ENCODE measurements around the gene GMDS.
"Not testable (repeated sequence)": the region's sequence is repeated elsewhere in the genome, so short reads cannot be mapped to it uniquely, and the experiment has no call there.

GMDS gene

DNA sequence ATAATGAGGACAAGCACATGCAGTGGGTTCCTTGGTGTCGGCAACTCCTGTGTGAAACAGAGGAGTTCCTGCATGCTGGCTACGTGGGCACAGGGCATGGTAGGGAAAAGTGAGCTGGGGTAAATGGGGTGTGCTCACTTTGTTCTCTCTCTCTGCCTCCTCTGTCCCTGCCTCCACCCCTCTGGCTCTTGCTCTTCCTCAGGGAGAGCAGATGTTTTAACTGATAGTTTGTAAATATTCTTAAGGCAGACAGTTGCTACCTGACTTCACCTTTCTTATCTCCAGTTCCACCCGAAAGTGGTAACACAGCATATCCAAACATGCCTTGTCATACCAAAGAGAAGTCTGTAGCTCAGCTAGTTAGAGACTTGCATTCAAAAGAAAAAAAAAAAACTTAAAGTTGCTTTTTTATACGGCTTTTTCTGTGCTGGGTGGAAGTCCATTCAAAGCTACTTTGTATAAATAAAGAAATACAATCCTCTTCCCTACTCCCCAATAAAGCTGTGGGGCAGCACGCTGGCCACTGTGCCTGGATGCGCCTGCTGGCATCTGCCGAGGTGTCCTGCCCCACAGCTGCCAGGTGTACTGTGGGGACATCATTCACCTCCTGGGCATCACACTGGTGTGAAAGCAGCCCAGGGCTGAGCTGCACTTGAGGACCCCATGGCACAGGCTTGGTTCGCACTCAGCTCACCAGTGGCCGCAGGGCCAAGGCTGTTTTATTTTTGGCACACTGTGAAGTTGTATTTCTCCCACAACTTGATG is 542.1 kb downstream of the GMDS start:
- DNase-seq = no peak

GRCh38 chr6:1702580-1703051 is 542.8 kb downstream of the GMDS start:
- DNase-seq = no peak

DNA sequence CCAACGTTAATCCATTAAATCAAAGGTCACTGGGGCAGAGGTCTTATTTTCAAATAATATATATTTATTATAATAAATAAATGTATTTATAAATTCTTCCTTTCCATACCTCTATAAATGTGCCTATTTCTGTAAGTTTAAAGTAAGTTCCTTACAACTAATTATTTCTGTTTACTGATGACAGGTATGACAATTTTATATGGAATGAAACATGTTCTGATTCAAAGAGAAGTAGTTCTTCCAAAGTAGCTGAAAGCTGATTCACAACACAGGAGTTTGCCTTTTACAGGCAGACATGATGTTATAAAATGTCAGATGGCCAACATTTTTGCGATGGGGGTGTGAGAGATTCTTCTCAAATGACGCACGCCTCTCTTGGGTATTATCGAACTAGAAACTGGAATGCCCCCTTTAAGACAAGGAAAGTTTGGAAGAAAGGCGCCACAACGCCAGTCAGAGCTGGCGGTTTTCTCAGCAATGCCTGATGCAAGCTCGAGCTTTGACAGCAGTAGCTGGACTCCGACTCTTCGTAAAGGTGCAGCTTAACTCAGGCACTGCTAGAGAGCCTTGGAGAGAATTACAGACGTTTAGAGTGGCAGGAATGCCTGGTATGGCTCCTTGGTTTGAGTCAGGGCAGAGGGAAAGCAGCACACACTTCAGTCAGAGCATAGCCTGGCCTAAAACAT is 543.6 kb downstream of the GMDS start:
- DNase-seq = no peak

GRCh38 chr6:1700278-1700967 is 545.0 kb downstream of the GMDS start:
- no peak for DNase-seq

- DNase-seq = no peak
These were observed 546.9 kb downstream of the GMDS start for GRCh38 chr6:1698527-1698926.

GRCh38 chr6:1697688-1698351 is 547.6 kb downstream of the GMDS start:
- DNase-seq = no peak

GRCh38 chr6:1696463-1696850 is 548.9 kb downstream of the GMDS start:
- DNase-seq = no peak

DNA sequence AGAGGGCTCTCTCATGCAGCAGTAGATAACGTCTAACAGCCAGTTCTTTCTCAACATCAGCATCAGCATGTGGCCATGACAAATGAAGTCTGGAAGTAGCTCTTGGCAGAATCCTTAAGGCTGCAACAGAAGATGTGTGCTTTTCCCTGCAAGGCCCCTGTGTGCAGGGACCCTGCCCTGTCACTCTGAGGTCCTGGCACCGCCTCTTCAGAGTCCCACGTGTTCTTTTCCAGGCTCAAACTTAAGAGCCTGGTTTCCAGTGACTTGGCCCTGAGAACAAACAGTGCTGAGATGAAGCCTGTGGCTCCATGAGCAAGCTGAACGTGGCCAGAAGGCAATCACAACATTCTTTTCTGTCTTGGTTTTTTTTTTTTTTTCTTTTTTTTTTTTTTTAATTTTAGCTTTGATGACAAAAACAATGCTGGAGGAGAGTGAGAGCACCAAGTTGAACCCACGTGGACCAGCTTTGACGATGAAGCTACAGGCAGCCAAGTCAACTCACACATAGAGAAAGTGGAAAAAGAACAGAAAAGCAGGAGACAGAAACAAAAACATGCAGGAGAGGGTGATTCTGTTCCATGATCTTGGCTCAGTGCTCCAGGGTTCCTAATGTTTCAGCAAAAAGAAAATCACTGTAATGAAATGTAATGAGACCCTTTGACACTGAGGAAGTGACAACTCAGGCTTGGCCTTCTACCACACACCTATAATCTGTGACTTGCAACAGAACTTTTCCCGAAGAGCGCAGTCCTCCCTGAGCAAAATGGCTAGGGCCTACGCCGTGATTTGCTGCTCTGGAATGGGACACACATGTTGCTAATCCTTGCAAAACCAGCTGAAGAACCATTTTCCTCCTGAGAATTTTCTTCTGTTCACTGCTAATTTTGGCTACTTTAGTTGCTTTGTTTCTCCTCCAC is 549.6 kb downstream of the GMDS start:
- DNase-seq = no peak

GRCh38 chr6:1691828-1692227 is 553.6 kb downstream of the GMDS start:
- DNase-seq = not testable (repeated sequence)

- DNase-seq = not testable (repeated sequence)
These were observed 554.7 kb downstream of the GMDS start for GRCh38 chr6:1690656-1691055.

GRCh38 chr6:1689141-1689540 is 556.3 kb downstream of the GMDS start:
- no peak for DNase-seq

DNA sequence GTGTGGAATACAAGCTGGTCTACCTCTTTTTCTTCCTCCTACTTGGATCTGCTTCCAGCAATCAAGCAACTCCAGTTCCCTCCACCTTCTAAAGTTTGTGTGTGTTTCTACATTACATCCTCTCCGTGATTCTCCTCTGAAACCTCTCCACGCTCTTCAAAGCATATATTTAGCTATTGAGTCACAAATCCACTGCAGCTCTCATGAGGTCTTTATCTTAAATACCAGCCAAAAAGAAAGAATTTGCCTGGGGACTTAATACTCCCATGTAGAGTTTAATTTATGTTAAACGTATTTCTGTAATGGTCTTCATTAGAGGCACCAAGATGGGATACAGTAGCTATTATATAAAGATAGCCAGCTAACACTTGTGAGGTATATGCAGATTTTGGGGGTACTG is 557.0 kb downstream of the GMDS start:
- no peak for DNase-seq

DNA sequence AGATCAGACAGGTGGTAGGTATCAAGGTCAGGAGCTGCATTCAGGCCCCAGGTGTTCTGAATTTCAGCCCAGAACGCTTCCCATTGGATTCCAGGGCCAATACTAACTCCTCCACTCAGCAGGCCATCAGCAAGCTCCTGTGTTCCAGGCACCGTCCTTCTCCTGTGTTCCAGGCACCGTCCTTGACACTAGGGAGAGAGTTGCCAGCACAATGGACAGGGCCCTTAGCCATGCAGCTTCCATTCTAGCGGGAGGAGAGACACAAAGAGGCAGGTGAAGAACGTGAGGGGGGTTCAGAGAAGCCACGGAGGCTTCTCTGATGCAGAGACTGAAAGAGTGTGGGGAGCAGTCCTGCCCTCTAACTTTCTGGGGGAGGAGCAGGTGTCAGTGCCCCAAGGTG is 558.0 kb downstream of the GMDS start:
- no peak for DNase-seq

- no peak for DNase-seq
These were observed 559.0 kb downstream of the GMDS start for GRCh38 chr6:1686117-1687098.

DNA sequence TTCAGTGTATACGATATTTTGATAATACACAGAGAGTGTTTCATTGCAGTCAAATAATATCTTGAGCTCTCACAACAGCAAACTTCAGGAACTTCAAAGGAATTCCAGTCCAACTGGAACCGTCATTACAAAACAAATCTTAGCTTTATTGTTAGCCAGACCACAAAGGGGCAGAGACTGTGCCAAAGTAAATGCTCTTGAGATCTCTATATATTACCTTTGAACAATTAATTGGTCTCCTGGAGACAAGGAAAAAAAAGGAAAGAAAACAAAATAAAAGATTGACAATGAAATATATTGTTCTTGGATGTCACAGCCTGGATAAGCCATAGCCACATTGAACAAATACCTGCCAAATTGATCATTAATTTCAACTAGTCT is 565.7 kb downstream of the GMDS start:
- DNase-seq = no peak

- DNase-seq = peak in 1 of 14 donors; percentile 53
These were observed 566.2 kb downstream of the GMDS start for GRCh38 chr6:1679031-1679687.

DNA sequence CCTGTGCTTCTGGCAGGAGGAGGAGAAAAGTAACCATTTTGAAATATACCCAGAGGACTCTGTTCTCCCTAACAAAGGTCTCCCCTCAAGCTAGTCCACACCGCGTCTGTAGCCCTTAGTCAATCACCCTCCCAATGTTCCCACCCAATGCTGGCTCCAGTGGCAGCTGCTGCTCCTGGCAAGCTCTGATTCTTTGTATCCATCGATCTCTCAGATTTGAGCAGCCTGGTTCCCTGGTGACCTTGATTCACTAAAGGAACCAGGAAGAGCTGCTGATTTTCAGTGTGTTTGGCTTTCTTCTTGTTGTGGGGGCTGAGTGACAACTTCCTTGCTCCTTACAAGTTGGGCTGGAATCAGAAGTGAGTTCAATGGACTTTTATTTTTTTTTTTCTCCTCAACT is 567.2 kb downstream of the GMDS start:
- no peak for DNase-seq

DNA sequence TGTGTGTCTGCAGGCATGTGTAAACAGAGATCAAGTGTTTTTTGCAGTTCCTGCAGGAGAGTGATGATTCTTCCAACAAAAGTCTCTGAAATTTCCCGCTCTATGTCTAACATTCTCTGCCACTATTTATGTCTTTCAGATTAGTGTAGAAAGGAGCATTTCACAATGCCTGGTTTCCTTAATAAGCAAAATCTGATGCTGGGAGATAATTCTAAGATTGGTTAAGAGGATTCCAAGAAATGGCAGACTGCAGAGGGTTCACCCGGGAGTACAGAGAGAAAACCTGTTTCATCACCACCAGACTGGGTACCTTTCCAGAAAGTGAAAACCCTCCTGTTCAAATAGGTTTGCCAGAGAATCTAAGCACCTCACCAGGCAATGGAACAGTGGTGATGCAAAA is 573.0 kb downstream of the GMDS start:
- no peak for DNase-seq

- DNase-seq = no peak
These were observed 574.5 kb downstream of the GMDS start for GRCh38 chr6:1670711-1671462.

Data from C1 segment of cervical spinal cord (tissue), 14 donors.